ENCODE measurements around the gene RAB11FIP4. TPM values are rescaled to one million over a fixed set of nuclear protein-coding genes. Genes with fewer than 3 reads are reported as not detected.

RAB11FIP4 gene
- total RNA-seq, 4 donors from 2014 or later: 0.47 to 14.1 (median 1.9) TPM

- WGBS, 2 donors (ENCODE audit: low coverage in 1 of 2): 92 to 100% methylated on average over 2 to 5 of the region's 5 CpGs
- H3K9me3 ChIP-seq: no peaks in the 10 kb centered on the region
- no peak for ATAC-seq
- peaks cover 10% of the 10 kb centered on the region for H3K27me3 ChIP-seq
- H3K27ac ChIP-seq: no peak overlapping the region
- H3K36me3 ChIP-seq: no peaks in the 10 kb centered on the region
- no peak overlapping the region for H3K4me3 ChIP-seq
- H3K4me1 ChIP-seq: peaks cover 0 to 12% (median 0%) of the 10 kb centered on the region in 3 donors
- TF ChIP-seq EP300 (IDR thresholded peaks at IDR 0.05) (no peak), CTCF (IDR thresholded peaks at IDR 0.05) (no peak), POLR2AphosphoS5 (IDR thresholded peaks at IDR 0.05) (no peak), POLR2A (IDR thresholded peaks at IDR 0.05) (no peak)
Observed at GRCh38 chr17:31496097-31496496, 104.6 kb downstream of the RAB11FIP4 start.

- WGBS, 2 donors (ENCODE audit: low coverage in 1 of 2): 50 to 73% methylated on average over 1 to 6 of the region's 6 CpGs
- Histone ChIP-seq H3K27me3 (peaks cover 10% of the 10 kb centered on the region), H3K4me1 (peaks cover 0 to 12% (median 0%) of the 10 kb centered on the region in 3 donors), H3K9me3 (no peaks in the 10 kb centered on the region), H3K36me3 (no peaks in the 10 kb centered on the region), H3K27ac (no peak overlapping the region), H3K4me3 (no peak overlapping the region)
- TF ChIP-seq POLR2AphosphoS5 (IDR thresholded peaks at IDR 0.05): no peak
- TF ChIP-seq EP300 (IDR thresholded peaks at IDR 0.05): no peak
- TF ChIP-seq CTCF (IDR thresholded peaks at IDR 0.05): no peak
- TF ChIP-seq POLR2A (IDR thresholded peaks at IDR 0.05): no peak
- ATAC-seq: no peak
Observed at GRCh38 chr17:31496601-31497000, 105.1 kb downstream of the RAB11FIP4 start.

- no peak for ATAC-seq
- Histone ChIP-seq H3K4me1 (peaks cover 0 to 12% (median 0%) of the 10 kb centered on the region in 3 donors), H3K27ac (no peak overlapping the region), H3K4me3 (no peak overlapping the region), H3K9me3 (no peaks in the 10 kb centered on the region), H3K36me3 (no peaks in the 10 kb centered on the region), H3K27me3 (peaks cover 10% of the 10 kb centered on the region)
- 77 to 92% methylated on average over 4 to 6 of the region's 6 CpGs for WGBS, 2 donors (ENCODE audit: low coverage in 1 of 2)
- no peak for TF ChIP-seq CTCF (IDR thresholded peaks at IDR 0.05)
- no peak for TF ChIP-seq POLR2A (IDR thresholded peaks at IDR 0.05)
- TF ChIP-seq EP300 (IDR thresholded peaks at IDR 0.05): no peak
- no peak for TF ChIP-seq POLR2AphosphoS5 (IDR thresholded peaks at IDR 0.05)
Observed at GRCh38 chr17:31497431-31497830, 106.0 kb downstream of the RAB11FIP4 start.

GRCh38 chr17:31497994-31498826, 106.7 kb downstream of the RAB11FIP4 start:
- H3K9me3 ChIP-seq: no peaks in the 10 kb centered on the region
- H3K27ac ChIP-seq: no peak overlapping the region
- H3K36me3 ChIP-seq: no peaks in the 10 kb centered on the region
- no peak for TF ChIP-seq CTCF (IDR thresholded peaks at IDR 0.05)
- H3K27me3 ChIP-seq: peaks cover 10% of the 10 kb centered on the region
- no peak overlapping the region for H3K4me3 ChIP-seq
- H3K4me1 ChIP-seq: peaks cover 0 to 12% (median 0%) of the 10 kb centered on the region in 3 donors
- no peak for ATAC-seq
- 83 to 100% methylated on average over 1 to 4 of the region's 10 CpGs for WGBS, 2 donors (ENCODE audit: low coverage in 1 of 2)

Measured in gastroesophageal sphincter (tissue), 4 donors.